A673 (cell line): ENCODE results near the gene CELF4. TPM values are rescaled to one million over a fixed set of nuclear protein-coding genes. Genes with fewer than 3 reads are reported as not detected.

Experiments used
- BruUV-seq: library from RNA; stranded (reverse); fragments of 400-500 nt; replicated peaks from 2 replicates; lab custom pipeline; 2021; lab: Mats Ljungman, UMichigan
- CTCF ChIA-PET: fragments of 300-600 bp; sonication (Branson Sonifier 250); formaldehyde crosslinking; loops from one replicate; lab custom pipeline; 2022; ENCODE audit warnings: antibody characterized with exemption; lab: Charles Lee
- POLR2A ChIA-PET: fragments of 300-600 bp; sonication (Branson Sonifier 250); formaldehyde crosslinking; loops from one replicate; lab custom pipeline; 2022; ENCODE audit warnings: antibody characterized with exemption; ENCODE audit not compliant: low non-redundant PET; lab: Charles Lee
- DNase-seq: peaks from one replicate; pipeline ENCODE4 v3.0.0-alpha.2; 2015; ENCODE audit warnings: low spot score
- H3K27ac ChIP-seq: fragments of 200-600 bp; sonication (generic); 2 replicates; pipeline ENCODE4 v1.5.1; 2016; ENCODE audit warnings: mixed run types, low read depth, mild to moderate bottlenecking, mixed read lengths, antibody characterized with exemption, low read length; ENCODE audit not compliant: poor library complexity, severe bottlenecking
- H3K27me3 ChIP-seq: fragments of 200-600 bp; sonication (generic); replicated peaks from 2 replicates; pipeline ENCODE4 v1.6.1; 2017; ENCODE audit warnings: mixed run types, low read depth, mild to moderate bottlenecking, mixed read lengths, antibody characterized with exemption, low read length; ENCODE audit not compliant: insufficient read depth, poor library complexity
- H3K36me3 ChIP-seq: fragments of 200-600 bp; sonication (generic); 2 replicates; pipeline ENCODE4 v1.6.1; 2016; ENCODE audit warnings: mixed run types, mild to moderate bottlenecking, mixed read lengths, antibody characterized with exemption, low read length; ENCODE audit not compliant: insufficient read depth, poor library complexity, severe bottlenecking
- H3K4me1 ChIP-seq: fragments of 200-600 bp; sonication (generic); 2 replicates; pipeline ENCODE4 v1.6.1; 2017; ENCODE audit warnings: mixed run types, mild to moderate bottlenecking, mixed read lengths, antibody characterized with exemption, low read length; ENCODE audit not compliant: insufficient read depth, poor library complexity, severe bottlenecking
- H3K4me3 ChIP-seq: fragments of 200-600 bp; sonication (generic); 2 replicates; pipeline ENCODE4 v1.5.1; 2016; ENCODE audit warnings: low read depth, mixed run types, mild to moderate bottlenecking, mixed read lengths, low read length; ENCODE audit not compliant: poor library complexity, severe bottlenecking
- H3K9me3 ChIP-seq: fragments of 200-600 bp; sonication (generic); 2 replicates; pipeline ENCODE4 v1.6.1; 2016; ENCODE audit warnings: mixed run types, low read depth, mild to moderate bottlenecking, mixed read lengths, antibody characterized with exemption, low read length; ENCODE audit not compliant: poor library complexity, severe bottlenecking
- CTCF ChIP-seq: fragments of 300-800, 200-600 bp; sonication (generic); conservative IDR thresholded peaks from 2 replicates; pipeline ENCODE4 v1.5.1; 2017; ENCODE audit warnings: low read depth, mild to moderate bottlenecking, antibody characterized with exemption, low read length, moderate library complexity, mixed read lengths
- EZH2 ChIP-seq: fragments of 200-600 bp; sonication (generic); IDR thresholded peaks from 2 replicates; pipeline ENCODE4 v1.6.1; 2017; ENCODE audit warnings: borderline replicate concordance, low read depth, mild to moderate bottlenecking, mixed read lengths, antibody characterized with exemption, low read length; ENCODE audit not compliant: poor library complexity, severe bottlenecking
- intact Hi-C: fragments of 100-400 bp; cut with micrococcal nuclease; formaldehyde crosslinking; loops from one replicate; pipeline ENCODE4 v1.10.0; 2022; ENCODE audit not compliant: unreplicated experiment
- total RNA-seq: library from RNA; stranded (reverse); gene quantifications from 2 replicates; pipeline ENCODE4 v1.2.3, GENCODE V29; 2021

Gene CELF4
- total RNA-seq, 1 experiment from 2014 or later, result not detected

GRCh38 chr18:37445836-37446235, 119.8 kb downstream of the CELF4 start:
- intact Hi-C loops, result loop anchor here (10.0 kb wide), 1 partner anchor 89 kb away; no protein-coding TSS in a partner anchor
- Histone ChIP-seq H3K36me3 (no peaks in the 10 kb centered on the region), H3K9me3 (no peaks in the 10 kb centered on the region), H3K4me1 (no peaks in the 10 kb centered on the region), H3K27me3 (peaks cover 12% of the 10 kb centered on the region), H3K4me3 (no peak overlapping the region), H3K27ac (no peak overlapping the region)
- BruUV-seq, result no TSS peak
- DNase-seq, result no peak
- POLR2A ChIA-PET, result no interaction called here
- TF ChIP-seq EZH2, result no peak
- no peak for TF ChIP-seq CTCF
- CTCF ChIA-PET, result no interaction called here

GRCh38 chr18:37445368-37445767, 120.2 kb downstream of the CELF4 start:
- Histone ChIP-seq H3K4me1 (no peaks in the 10 kb centered on the region), H3K4me3 (no peak overlapping the region), H3K27ac (no peak overlapping the region), H3K27me3 (peaks cover 12% of the 10 kb centered on the region), H3K36me3 (no peaks in the 10 kb centered on the region), H3K9me3 (no peaks in the 10 kb centered on the region)
- ChIA-PET CTCF (no interaction called here), POLR2A (no interaction called here)
- BruUV-seq, result no TSS peak
- TF ChIP-seq CTCF (no peak), EZH2 (no peak)
- intact Hi-C loops, result loop anchor here (10.0 kb wide), 1 partner anchor 89 kb away; no protein-coding TSS in a partner anchor
- DNase-seq, result no peak

- DNase-seq, result no peak
- no peaks in the 10 kb centered on the region for H3K9me3 ChIP-seq
- no peaks in the 10 kb centered on the region for H3K4me1 ChIP-seq
- ChIA-PET CTCF (no interaction called here), POLR2A (no interaction called here)
- H3K36me3 ChIP-seq, result no peaks in the 10 kb centered on the region
- no TSS peak for BruUV-seq
- peaks cover 12% of the 10 kb centered on the region for H3K27me3 ChIP-seq
- intact Hi-C loops, result loop anchor here (10.0 kb wide), 1 partner anchor 91 kb away; no protein-coding TSS in a partner anchor
- no peak overlapping the region for H3K4me3 ChIP-seq
- no peak overlapping the region for H3K27ac ChIP-seq
- TF ChIP-seq CTCF (no peak), EZH2 (no peak)
Observed at GRCh38 chr18:37443325-37444055, 122.1 kb downstream of the CELF4 start.
